ENCODE data around the gene TMEM106C. TPM values are rescaled to one million over a fixed set of nuclear protein-coding genes. Genes with fewer than 3 reads are reported as not detected.

The TMEM106C gene
- total and polyA plus RNA-seq, 10 of the 15 experiments (the other 5 are each of a cell fraction or from before 2014, with no cell fraction given) = 90.2 to 280 (median 161) TPM

- in situ Hi-C loops (cut with MboI) = no loop called here
- H3K36me3 ChIP-seq (ENCODE audit: control insufficient read depth in 2 of 2, insufficient read depth in 2 of 2, low read length in 1 of 2) = no peaks in the 10 kb centered on the region
- no peak overlapping the region for H2AFZ ChIP-seq (ENCODE audit: control insufficient read depth, low read depth, low read length)
- SMC1A ChIA-PET (ENCODE audit: uncharacterized antibody, unreplicated experiment) = no interaction called here
- no peak overlapping the region for H3K27ac ChIP-seq (ENCODE audit: control insufficient read depth, insufficient read depth)
- H3K79me2 ChIP-seq (ENCODE audit: control insufficient read depth, insufficient read depth, low read length) = no peaks in the 10 kb centered on the region
- CTCF ChIA-PET = no interaction called here
- H3K4me1 ChIP-seq (ENCODE audit: control insufficient read depth, insufficient read depth, low read length) = no peaks in the 10 kb centered on the region
- H3K9ac ChIP-seq (ENCODE audit: control insufficient read depth, insufficient read depth, low read length) = no peak overlapping the region
- H3K9me3 ChIP-seq (replicated peaks; ENCODE audit: control insufficient read depth, insufficient read depth, low read length) = no peaks in the 10 kb centered on the region
- peaks cover 7 to 11% of the 10 kb centered on the region in 2 experiments; a peak in 3 of 4 replicates for H3K27me3 ChIP-seq (replicated peaks in 1 of 2; ENCODE audit: control insufficient read depth in 2 of 2, insufficient read depth in 2 of 2, low read length in 1 of 2)
- no peak for ATAC-seq
- H3K4me3 ChIP-seq = no peak overlapping the region
- no peak overlapping the region for H3K4me2 ChIP-seq (ENCODE audit: control insufficient read depth, insufficient read depth)
- RAD21 ChIA-PET (ENCODE audit: unreplicated experiment) = no interaction called here
- no peaks in the 10 kb centered on the region for H4K20me1 ChIP-seq (ENCODE audit: control insufficient read depth, insufficient read depth)
- DNase-seq (ENCODE audit: low read depth, low spot score) = no peak
- no TSS peak for BruUV-seq (replicated peaks)
- intact Hi-C loops (cut with micrococcal nuclease; ENCODE audit: unreplicated experiment) = no loop called here
- WGBS (ENCODE audit: insufficient coverage, insufficient replicate concordance, low lambda C conversion rate, missing lambda C conversion rate) = 2% methylated on average over 3 of the region's 3 CpGs
- no peak for FAIRE-seq
- POLR2A ChIA-PET = no interaction called here
- TF ChIP-seq PAX8 (IDR thresholded peaks at IDR 0.05) = no peak
- TF ChIP-seq STAT1 (conservative IDR thresholded peaks at IDR 0.05) = no peak
- no peak for TF ChIP-seq PML (IDR thresholded peaks at IDR 0.05; ENCODE audit: low read length)
- no peak for TF ChIP-seq ZNF217 (IDR thresholded peaks at IDR 0.05)
- TF ChIP-seq BACH1 (IDR thresholded peaks at IDR 0.05; ENCODE audit: borderline replicate concordance) = no peak
- no peak for TF ChIP-seq RELA (IDR thresholded peaks at IDR 0.05; ENCODE audit: borderline replicate concordance, partially characterized antibody)
- TF ChIP-seq ZBTB4 (CRISPR knock-in tag; IDR thresholded peaks at IDR 0.05) = no peak
- no peak for TF ChIP-seq ZBTB33 (IDR thresholded peaks at IDR 0.05)
- no peak for TF ChIP-seq CBX3 (IDR thresholded peaks at IDR 0.05; ENCODE audit: borderline replicate concordance, low read depth)
- no peak for TF ChIP-seq E4F1 (IDR thresholded peaks at IDR 0.05; ENCODE audit: borderline replicate concordance, partially characterized antibody)
- no peak for TF ChIP-seq SMAD5 (IDR thresholded peaks at IDR 0.05; ENCODE audit: low read depth)
- no peak for TF ChIP-seq FOXK2 (IDR thresholded peaks at IDR 0.05)
- TF ChIP-seq NRF1 (conservative IDR thresholded peaks at IDR 0.05; ENCODE audit: low read depth, low read length) = no peak
- no peak for TF ChIP-seq USF2 (IDR thresholded peaks at IDR 0.05; ENCODE audit: borderline replicate concordance, low read depth, low read length)
- TF ChIP-seq IKZF1 (conservative IDR thresholded peaks at IDR 0.05) = no peak
These were observed 33.9 kb downstream of the TMEM106C start for GRCh38 chr12:47997321-47997720.

Data from GM12878 (cell line).